ENCODE measurements around the gene PCDHGC5. TPM values are rescaled to one million over a fixed set of nuclear protein-coding genes. Genes with fewer than 3 reads are reported as not detected.
A peak's percentile ranks its signal among the peaks of the same experiment; 100 is the strongest.

PCDHGC5 gene
- total RNA-seq, 4 donors from 2014 or later: 0.20 to 2.5 (median 1.0) TPM

DNA sequence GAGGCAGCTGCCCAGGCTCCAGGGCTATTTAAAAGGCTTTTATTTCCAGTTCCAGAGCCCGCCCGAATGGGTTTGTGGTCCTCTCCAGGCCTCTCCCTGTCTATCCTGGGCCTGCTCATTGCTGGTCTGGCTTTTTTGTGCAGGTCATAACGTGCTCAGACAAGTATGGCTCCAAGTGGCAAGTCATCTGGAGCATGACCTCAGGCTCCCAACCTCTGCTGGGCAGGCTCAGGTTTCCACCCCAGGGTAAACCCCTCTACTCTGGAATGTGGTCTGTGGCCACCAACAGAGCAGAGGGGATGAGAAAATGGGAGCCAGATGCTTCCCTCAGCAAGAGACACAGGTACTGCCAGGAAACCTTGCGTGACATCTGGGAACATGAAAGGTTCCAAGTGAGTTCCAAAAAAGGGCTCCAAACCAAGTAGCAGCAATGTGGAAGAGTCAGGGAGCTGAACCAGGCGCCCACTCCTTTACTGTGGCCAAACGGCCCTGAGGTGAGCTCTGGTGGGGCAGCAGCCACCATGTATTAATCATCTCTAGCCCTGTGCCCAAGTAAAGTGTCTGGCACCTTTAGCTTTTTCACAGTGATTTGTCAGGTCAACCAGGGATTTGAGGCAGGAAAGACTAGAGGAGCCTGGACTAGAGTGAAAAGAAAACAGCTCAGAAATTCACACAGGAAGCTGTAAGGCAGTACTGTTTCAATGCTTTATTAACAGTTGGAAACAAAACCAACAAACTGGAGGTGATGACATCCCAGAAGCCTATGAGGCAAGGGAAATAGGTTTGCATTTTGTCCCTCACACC, 25.7 kb downstream of the PCDHGC5 start:
- Histone ChIP-seq H3K27ac (peak overlapping the region; percentile 78 to 91 (median 89)), H3K4me1 (peaks cover 12 to 33% (median 20%) of the 10 kb centered on the region in 4 donors), H3K36me3 (peaks cover 0 to 7% (median 4%) of the 10 kb centered on the region in 4 donors), H3K27me3 (no peaks in the 10 kb centered on the region), H3K4me3 (peak overlapping the region in 1 of 4 donors; percentile 49), H3K9me3 (no peaks in the 10 kb centered on the region)
- in situ Hi-C loops (cut with MboI; ENCODE audit: low pct_ligation_motif_present in 1 of 4, low pct_unique_long_range_greater_than_20kb in 1 of 4, low sequenced_read_pairs in 3 of 4): no loop called here
- no peak for DNase-seq
- TF ChIP-seq EP300 (IDR thresholded peaks at IDR 0.05; ENCODE audit: low read depth): no peak
- TF ChIP-seq POLR2AphosphoS5 (IDR thresholded peaks at IDR 0.05): no peak
- TF ChIP-seq, protein P1, sequence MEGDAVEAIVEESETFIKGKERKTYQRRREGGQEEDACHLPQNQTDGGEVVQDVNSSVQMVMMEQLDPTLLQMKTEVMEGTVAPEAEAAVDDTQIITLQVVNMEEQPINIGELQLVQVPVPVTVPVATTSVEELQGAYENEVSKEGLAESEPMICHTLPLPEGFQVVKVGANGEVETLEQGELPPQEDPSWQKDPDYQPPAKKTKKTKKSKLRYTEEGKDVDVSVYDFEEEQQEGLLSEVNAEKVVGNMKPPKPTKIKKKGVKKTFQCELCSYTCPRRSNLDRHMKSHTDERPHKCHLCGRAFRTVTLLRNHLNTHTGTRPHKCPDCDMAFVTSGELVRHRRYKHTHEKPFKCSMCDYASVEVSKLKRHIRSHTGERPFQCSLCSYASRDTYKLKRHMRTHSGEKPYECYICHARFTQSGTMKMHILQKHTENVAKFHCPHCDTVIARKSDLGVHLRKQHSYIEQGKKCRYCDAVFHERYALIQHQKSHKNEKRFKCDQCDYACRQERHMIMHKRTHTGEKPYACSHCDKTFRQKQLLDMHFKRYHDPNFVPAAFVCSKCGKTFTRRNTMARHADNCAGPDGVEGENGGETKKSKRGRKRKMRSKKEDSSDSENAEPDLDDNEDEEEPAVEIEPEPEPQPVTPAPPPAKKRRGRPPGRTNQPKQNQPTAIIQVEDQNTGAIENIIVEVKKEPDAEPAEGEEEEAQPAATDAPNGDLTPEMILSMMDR (IDR thresholded peaks at IDR 0.05): no peak
- no peak for TF ChIP-seq POLR2A (IDR thresholded peaks at IDR 0.05)
- WGBS, 2 donors (ENCODE audit: low coverage in 1 of 2): 59% methylated on average over 6 of the region's 6 CpGs; no CpG with 5 or more reads in 1 of the 2 donors
- intact Hi-C loops (cut with DNase I; ENCODE audit: low total_unique reads): loop anchor here (5.0 kb wide), 1 partner anchor 37 kb away; the partner anchor contains the start of gene PCDHGC3

DNA sequence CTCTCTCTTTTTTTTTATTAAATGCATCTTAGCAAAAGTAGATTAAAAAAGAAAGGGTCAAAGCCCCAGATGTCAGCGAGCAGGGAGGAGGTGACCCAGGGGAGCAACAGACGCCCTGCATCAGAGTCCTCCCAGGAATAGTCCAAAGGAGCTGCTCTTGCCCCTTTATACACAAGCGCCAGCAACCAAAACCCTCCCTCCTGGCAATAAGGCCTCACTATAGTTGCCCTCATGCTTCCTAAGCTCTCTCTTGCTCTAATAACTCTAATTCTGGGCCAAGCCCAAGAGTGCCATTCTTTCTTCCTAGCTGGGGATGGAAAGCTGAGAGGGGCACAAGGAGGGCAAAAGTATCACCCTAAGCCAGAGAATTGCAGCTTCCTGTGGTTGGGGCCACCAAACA, 26.3 kb downstream of the PCDHGC5 start:
- Histone ChIP-seq H3K9me3 (no peaks in the 10 kb centered on the region), H3K4me1 (peaks cover 12 to 30% (median 21%) of the 10 kb centered on the region in 4 donors), H3K27me3 (no peaks in the 10 kb centered on the region), H3K4me3 (no peak overlapping the region), H3K27ac (peak overlapping the region; percentile 78 to 91 (median 89)), H3K36me3 (peaks cover 0 to 9% (median 4%) of the 10 kb centered on the region in 4 donors)
- intact Hi-C loops (cut with DNase I; ENCODE audit: low total_unique reads): no loop called here
- no peak for DNase-seq
- TF ChIP-seq EP300 (IDR thresholded peaks at IDR 0.05; ENCODE audit: low read depth) (no peak), POLR2AphosphoS5 (IDR thresholded peaks at IDR 0.05) (no peak), POLR2A (IDR thresholded peaks at IDR 0.05) (no peak)
- TF ChIP-seq, protein P1 (IDR thresholded peaks at IDR 0.05): no peak
- WGBS, 2 donors (ENCODE audit: low coverage in 1 of 2): 79 to 90% methylated on average over 3 of the region's 3 CpGs
- in situ Hi-C loops (cut with MboI; ENCODE audit: low pct_ligation_motif_present in 1 of 4, low pct_unique_long_range_greater_than_20kb in 1 of 4, low sequenced_read_pairs in 3 of 4): no loop called here

DNA sequence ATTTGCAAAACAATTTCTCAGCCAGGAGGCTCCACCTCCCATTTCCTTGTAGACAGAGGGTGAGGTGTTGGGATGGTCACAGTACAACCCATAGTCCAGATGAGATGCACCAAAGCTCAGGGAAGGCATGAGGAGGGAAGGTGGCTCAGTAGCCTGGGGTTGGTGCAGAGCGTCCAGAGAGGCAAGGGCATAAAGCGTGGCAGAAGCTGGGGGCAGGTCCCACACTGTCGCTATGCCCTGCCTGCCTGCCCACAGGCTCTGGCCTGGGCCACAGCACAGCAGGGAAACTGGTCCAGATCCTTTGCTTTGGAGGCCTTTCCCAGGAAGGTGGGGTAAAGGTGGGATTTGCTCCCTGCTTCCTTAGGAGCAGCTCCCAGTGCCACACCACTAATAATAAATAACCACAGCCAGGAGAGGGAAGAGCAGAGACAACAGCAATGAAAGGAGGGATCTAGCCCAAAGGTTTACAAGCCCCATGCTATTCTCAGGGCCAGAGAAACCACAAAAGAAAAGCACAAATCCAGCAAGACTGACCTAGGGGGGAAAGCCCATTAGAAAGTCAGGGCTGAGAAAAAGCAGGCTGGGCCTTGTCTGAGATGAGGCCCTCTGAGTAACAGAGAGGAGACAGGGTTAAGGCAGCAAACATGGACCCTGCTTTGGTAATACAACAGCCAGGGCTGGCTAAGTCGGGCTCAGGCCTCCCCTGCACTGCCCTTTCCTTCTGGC, 27.2 kb downstream of the PCDHGC5 start:
- no peak overlapping the region for H3K4me3 ChIP-seq
- peak overlapping the region in 1 of 4 donors; percentile 90 for H3K27ac ChIP-seq
- no peaks in the 10 kb centered on the region for H3K27me3 ChIP-seq
- 90% methylated on average over 4 of the region's 4 CpGs; no CpG with 5 or more reads in 1 of the 2 donors for WGBS, 2 donors (ENCODE audit: low coverage in 1 of 2)
- TF ChIP-seq, protein P1 (IDR thresholded peaks at IDR 0.05): no peak
- no peak for TF ChIP-seq POLR2A (IDR thresholded peaks at IDR 0.05)
- no peak for TF ChIP-seq EP300 (IDR thresholded peaks at IDR 0.05; ENCODE audit: low read depth)
- no peak for TF ChIP-seq POLR2AphosphoS5 (IDR thresholded peaks at IDR 0.05)
- peaks cover 12 to 39% (median 27%) of the 10 kb centered on the region in 4 donors for H3K4me1 ChIP-seq
- no peak for DNase-seq
- in situ Hi-C loops (cut with MboI; ENCODE audit: low pct_ligation_motif_present in 1 of 4, low pct_unique_long_range_greater_than_20kb in 1 of 4, low sequenced_read_pairs in 3 of 4): no loop called here
- intact Hi-C loops (cut with DNase I; ENCODE audit: low total_unique reads): no loop called here
- peaks cover 0 to 9% (median 4%) of the 10 kb centered on the region in 4 donors for H3K36me3 ChIP-seq
- no peaks in the 10 kb centered on the region for H3K9me3 ChIP-seq

DNA sequence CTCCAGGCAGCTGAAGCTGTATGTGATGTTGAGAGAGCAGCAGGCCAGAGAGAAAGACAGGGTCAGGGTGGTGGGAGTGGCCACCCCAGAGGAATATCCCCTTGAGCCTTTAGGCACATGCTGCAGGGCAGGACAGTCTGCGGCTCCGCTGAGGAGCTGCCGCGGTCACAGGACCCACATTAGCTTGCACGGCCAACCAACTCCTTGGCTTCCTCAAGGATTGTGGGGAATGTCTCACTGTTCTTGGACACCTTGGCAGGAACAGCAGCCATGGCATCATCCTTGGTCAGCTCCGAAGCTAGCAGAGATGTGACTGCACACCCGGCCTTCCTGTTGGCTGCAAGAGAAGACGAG, 27.8 kb downstream of the PCDHGC5 start:
- intact Hi-C loops (cut with DNase I; ENCODE audit: low total_unique reads): no loop called here
- 91% methylated on average over 8 of the region's 8 CpGs; no CpG with 5 or more reads in 1 of the 2 donors for WGBS, 2 donors (ENCODE audit: low coverage in 1 of 2)
- no peaks in the 10 kb centered on the region for H3K27me3 ChIP-seq
- in situ Hi-C loops (cut with MboI; ENCODE audit: low pct_ligation_motif_present in 1 of 4, low pct_unique_long_range_greater_than_20kb in 1 of 4, low sequenced_read_pairs in 3 of 4): no loop called here
- H3K4me3 ChIP-seq: no peak overlapping the region
- H3K9me3 ChIP-seq: no peaks in the 10 kb centered on the region
- DNase-seq: no peak
- no peak overlapping the region for H3K27ac ChIP-seq
- peaks cover 14 to 45% (median 33%) of the 10 kb centered on the region in 4 donors for H3K4me1 ChIP-seq
- peaks cover 0 to 9% (median 4%) of the 10 kb centered on the region in 4 donors for H3K36me3 ChIP-seq
- TF ChIP-seq, protein P1 (IDR thresholded peaks at IDR 0.05): no peak
- TF ChIP-seq POLR2AphosphoS5 (IDR thresholded peaks at IDR 0.05): no peak
- TF ChIP-seq EP300 (IDR thresholded peaks at IDR 0.05; ENCODE audit: low read depth): no peak
- no peak for TF ChIP-seq POLR2A (IDR thresholded peaks at IDR 0.05)
